Liver (tissue), 9 donors: ENCODE measurements around the gene FUT9. TPM values are rescaled to one million over a fixed set of nuclear protein-coding genes. Genes with fewer than 3 reads are reported as not detected.

Source experiments
- DNase-seq: peaks from one replicate; pipeline ENCODE4 v3.0.0-alpha.2; 2017; ENCODE audit warnings: low spot score
- H3K27ac ChIP-seq, 2 donors: one replicate each; pipeline ENCODE4 v1.7.0; 2013; ENCODE audit warnings: inconsistent platforms in 2 of 2, low read length in 2 of 2, control low read depth in 1 of 2, low read depth in 1 of 2, mild to moderate bottlenecking in 1 of 2
- H3K27me3 ChIP-seq, 4 donors: one replicate each; pipeline versions ENCODE4 v1.6.1 to v1.7.0; 2013; ENCODE audit warnings: low read length in 3 of 4, inconsistent platforms in 1 of 4, mild to moderate bottlenecking in 1 of 4, moderate library complexity in 1 of 4; ENCODE audit not compliant: control insufficient read depth in 4 of 4, insufficient read depth in 4 of 4
- H3K36me3 ChIP-seq, 4 donors: one replicate each; pipeline versions ENCODE4 v1.6.1 to v1.7.0; 2013; ENCODE audit warnings: low read length in 3 of 4, mild to moderate bottlenecking in 3 of 4, low read depth in 1 of 4, moderate library complexity in 1 of 4; ENCODE audit not compliant: control insufficient read depth in 4 of 4, insufficient read depth in 3 of 4
- H3K4me1 ChIP-seq, 4 donors: one replicate each; pipeline versions ENCODE4 v1.6.1 to v1.7.0; 2013; ENCODE audit warnings: low read length in 3 of 4, mild to moderate bottlenecking in 3 of 4, moderate library complexity in 1 of 4; ENCODE audit not compliant: control insufficient read depth in 4 of 4, insufficient read depth in 4 of 4
- H3K4me3 ChIP-seq, 3 donors: one replicate each; pipeline versions ENCODE4 v1.6.1 to v1.7.0; 2013; ENCODE audit warnings: low read length in 3 of 3, control low read depth in 1 of 3, low read depth in 1 of 3, mild to moderate bottlenecking in 1 of 3
- H3K9ac ChIP-seq, 2 donors: one replicate each; pipeline ENCODE4 v1.7.0; 2013; ENCODE audit warnings: low read length in 2 of 2, mild to moderate bottlenecking in 2 of 2, moderate library complexity in 2 of 2, control low read depth in 1 of 2, low read depth in 1 of 2
- H3K9me3 ChIP-seq, 4 donors: one replicate each; pipeline versions ENCODE4 v1.6.1 to v1.7.0; 2013; ENCODE audit warnings: low read length in 3 of 4; ENCODE audit not compliant: control insufficient read depth in 4 of 4
- ATF3 ChIP-seq: IDR thresholded peaks from 2 replicates; pipeline ENCODE4 v1.6.1; 2016; ENCODE audit warnings: antibody characterized with exemption
- CTCF ChIP-seq: fragments of 150-350 bp; IDR thresholded peaks from 2 replicates; pipeline ENCODE4 v1.5.1; 2017; ENCODE audit warnings: improper control_type of control experiment, low read depth, low read length; ENCODE audit not compliant: missing input control
- EGR1 ChIP-seq, 2 donors: IDR thresholded peaks; 2 replicates each; pipeline ENCODE4 v1.6.1; 2016 to 2018; ENCODE audit warnings: antibody characterized with exemption in 2 of 2, low read depth in 2 of 2
- FOXA1 ChIP-seq: IDR thresholded peaks from 2 replicates; pipeline ENCODE4 v1.6.1; 2016; ENCODE audit warnings: antibody characterized with exemption
- FOXA2 ChIP-seq: IDR thresholded peaks from 2 replicates; pipeline ENCODE4 v1.6.1; 2016; ENCODE audit warnings: antibody characterized with exemption
- HNF4A ChIP-seq, 2 donors: conservative IDR thresholded peaks; 2 replicates each; pipeline ENCODE4 v1.6.1; 2016; ENCODE audit warnings: antibody characterized with exemption in 2 of 2, mild to moderate bottlenecking in 2 of 2
- HNF4G ChIP-seq: IDR thresholded peaks from 2 replicates; pipeline ENCODE4 v1.6.1; 2016; ENCODE audit warnings: antibody characterized with exemption
- MAX ChIP-seq: IDR thresholded peaks from 2 replicates; pipeline ENCODE4 v1.6.1; 2016; ENCODE audit warnings: antibody characterized with exemption
- NR2F2 ChIP-seq: IDR thresholded peaks from 2 replicates; pipeline ENCODE4 v1.6.1; 2016; ENCODE audit warnings: antibody characterized with exemption
- RAD21 ChIP-seq, 2 donors: IDR thresholded peaks; 2 replicates each; pipeline ENCODE4 v1.6.1; 2016; ENCODE audit warnings: antibody characterized with exemption in 2 of 2, mild to moderate bottlenecking in 2 of 2
- REST ChIP-seq: IDR thresholded peaks from 2 replicates; pipeline ENCODE4 v1.6.1; 2016; ENCODE audit warnings: antibody characterized with exemption, mild to moderate bottlenecking
- RXRA ChIP-seq, 2 donors: IDR thresholded peaks; 2 replicates each; pipeline ENCODE4 v1.6.1; 2017 to 2018; ENCODE audit warnings: antibody characterized with exemption in 2 of 2, mild to moderate bottlenecking in 1 of 2
- SP1 ChIP-seq: IDR thresholded peaks from 2 replicates; pipeline ENCODE4 v1.6.1; 2018; ENCODE audit warnings: antibody characterized with exemption, mild to moderate bottlenecking
- TAF1 ChIP-seq: conservative IDR thresholded peaks from 2 replicates; pipeline ENCODE4 v1.6.1; 2016; ENCODE audit warnings: antibody characterized with exemption, mild to moderate bottlenecking
- YY1 ChIP-seq: IDR thresholded peaks from 2 replicates; pipeline ENCODE4 v1.6.1; 2016; ENCODE audit warnings: antibody characterized with exemption, mild to moderate bottlenecking
- ZBTB33 ChIP-seq: IDR thresholded peaks from 2 replicates; pipeline ENCODE4 v1.6.1; 2016; ENCODE audit warnings: antibody characterized with exemption
- WGBS: extraction: QIAGEN DNeasy Blood & Tissue Kit; methylation state at CpG from one replicate; pipeline ENCODE4 v1.1.7; 2013; 5-methylcytosine and 5-hydroxymethylcytosine counted together
- polyA plus RNA-seq, 2 donors: library from polyadenylated mRNA; stranded (reverse) in 1 of 2; unstranded in 1 of 2; fragments of 200-250 nt in 1 of 2; fragments of >200 nt in 1 of 2; fragmentation: Nextera tagmentation in 1 of 2; extraction: Ambion mirVana in 1 of 2; gene quantifications; one replicate each; pipeline versions ENCODE4 v1.2.1 to v1.2.3, GENCODE V29; 2013 to 2015
- total RNA-seq, 2 donors: library from RNA; depleted of rRNA; stranded (reverse); fragments of >200 nt; gene quantifications; one replicate each; pipeline ENCODE4 v1.2.3, GENCODE V29; 2014
- donor health status: healthy.
- donor health status: healthy.
- donor health status: healthy.
- donor health status: healthy.
- donor health status: healthy.

FUT9 gene
- total and polyA plus RNA-seq, 4 donors = not detected

- Histone ChIP-seq H3K9ac (no peak overlapping the region), H3K27me3 (peaks cover 0 to 1% (median 0%) of the 10 kb centered on the region in 4 donors), H3K4me3 (no peak overlapping the region), H3K4me1 (no peaks in the 10 kb centered on the region), H3K27ac (no peak overlapping the region), H3K9me3 (no peaks in the 10 kb centered on the region), H3K36me3 (no peaks in the 10 kb centered on the region)
- TF ChIP-seq SP1 = no peak
- no peak for TF ChIP-seq NR2F2
- no peak for TF ChIP-seq FOXA2
- no peak for TF ChIP-seq MAX
- TF ChIP-seq HNF4G = no peak
- no peak for TF ChIP-seq YY1
- no peak for TF ChIP-seq RAD21 (IDR thresholded peaks at IDR 0.05)
- TF ChIP-seq REST = no peak
- no peak for TF ChIP-seq HNF4A (conservative IDR thresholded peaks at IDR 0.05)
- DNase-seq = no peak
- WGBS = 62% methylated on average over 6 of the region's 6 CpGs
These were observed 186.8 kb downstream of the FUT9 start for GRCh38 chr6:96202571-96202970.

GRCh38 chr6:96211341-96211740 lies 195.6 kb downstream of the FUT9 start:
- no peaks in the 10 kb centered on the region for H3K27me3 ChIP-seq
- 74% methylated on average over 2 of the region's 2 CpGs for WGBS
- no peak overlapping the region for H3K27ac ChIP-seq
- DNase-seq = no peak
- H3K9ac ChIP-seq = no peak overlapping the region
- H3K36me3 ChIP-seq = no peaks in the 10 kb centered on the region
- H3K9me3 ChIP-seq = no peaks in the 10 kb centered on the region
- H3K4me3 ChIP-seq = no peak overlapping the region
- TF ChIP-seq ZBTB33 = no peak
- TF ChIP-seq HNF4G = no peak
- TF ChIP-seq TAF1 = no peak
- no peak for TF ChIP-seq ATF3
- no peak for TF ChIP-seq EGR1 (IDR thresholded peaks at IDR 0.05; ENCODE audit: low read depth in 2 of 2)
- no peak for TF ChIP-seq SP1
- no peak for TF ChIP-seq YY1
- TF ChIP-seq RXRA (IDR thresholded peaks at IDR 0.05) = no peak
- no peak for TF ChIP-seq HNF4A (conservative IDR thresholded peaks at IDR 0.05)
- no peak for TF ChIP-seq MAX
- no peak for TF ChIP-seq CTCF
- TF ChIP-seq FOXA1 = no peak
- TF ChIP-seq REST = no peak
- no peaks in the 10 kb centered on the region for H3K4me1 ChIP-seq
